HG03457 (cell line): ENCODE results near the gene RBMY1J.
"Not testable (repeated sequence)": the region's sequence is repeated elsewhere in the genome, so short reads cannot be mapped to it uniquely, and the experiment has no call there.

Experiments used
- ATAC-seq: cut with Tn5 transposase; IDR thresholded peaks from one replicate; pipeline ENCODE4 v1.9.1; 2021; ENCODE audit warnings: moderate number of reproducible peaks; ENCODE audit not compliant: unreplicated experiment

The RBMY1J gene

GRCh38 chrY:22403110-22403509, at the start of gene RBMY1J:
Gene RBMY1J (plus strand): TSS chrY:22403410. CDS start chrY:22405448, 2,038 bp downstream.
- not testable (repeated sequence) for ATAC-seq

GRCh38 chrY:22367416-22367815, 35.8 kb upstream of the RBMY1J start:
- ATAC-seq, result no peak

GRCh38 chrY:22370623-22371022, 32.6 kb upstream of the RBMY1J start:
- no peak for ATAC-seq

GRCh38 chrY:22373494-22373893, 29.7 kb upstream of the RBMY1J start:
- ATAC-seq, result no peak

GRCh38 chrY:22444718-22445396, 41.6 kb downstream of the RBMY1J start:
- ATAC-seq, result not testable (repeated sequence)

- not testable (repeated sequence) for ATAC-seq
Measured at GRCh38 chrY:22455522-22455921, 52.3 kb downstream of the RBMY1J start.

GRCh38 chrY:22461962-22462361, 58.8 kb downstream of the RBMY1J start:
- ATAC-seq, result not testable (repeated sequence)
